Ishikawa (cell line): ENCODE data around the gene GNAI1.

Experiments used
- CEBPB ChIP-seq: IDR thresholded peaks from 2 replicates; pipeline ENCODE4 v1.6.1; 2012
- CREB1 ChIP-seq: IDR thresholded peaks from 2 replicates; pipeline ENCODE4 v1.6.1; 2012; ENCODE audit warnings: low read depth
- EGR1 ChIP-seq: IDR thresholded peaks from 2 replicates; pipeline ENCODE4 v1.6.1; 2012
- EP300 ChIP-seq: IDR thresholded peaks from 2 replicates; pipeline ENCODE4 v1.6.1; 2012; ENCODE audit warnings: borderline replicate concordance
- MAX ChIP-seq: IDR thresholded peaks from 2 replicates; pipeline ENCODE4 v1.6.1; 2012
- NFIC ChIP-seq: IDR thresholded peaks from 2 replicates; pipeline ENCODE4 v1.6.1; 2012
- RAD21 ChIP-seq: IDR thresholded peaks from 2 replicates; pipeline ENCODE4 v1.6.1; 2012; ENCODE audit warnings: low read depth
- TAF1 ChIP-seq: IDR thresholded peaks from 2 replicates; pipeline ENCODE4 v1.6.1; 2012; ENCODE audit warnings: low read depth, mild to moderate bottlenecking
- TCF12 ChIP-seq: IDR thresholded peaks from 2 replicates; pipeline ENCODE4 v1.6.1; 2012; ENCODE audit warnings: low read depth
- TEAD4 ChIP-seq: IDR thresholded peaks from 2 replicates; pipeline ENCODE4 v1.6.1; 2012
- USF1 ChIP-seq: IDR thresholded peaks from 2 replicates; pipeline ENCODE4 v1.6.1; 2012
- YY1 ChIP-seq: IDR thresholded peaks from 2 replicates; pipeline ENCODE4 v1.6.1; 2012; ENCODE audit warnings: low read depth
- ZBTB7A ChIP-seq: IDR thresholded peaks from 2 replicates; pipeline ENCODE4 v1.6.1; 2012; ENCODE audit warnings: low read depth

- TF ChIP-seq EP300 (no peak), TAF1 (no peak), TEAD4 (no peak), YY1 (no peak), USF1 (no peak), NFIC (no peak), CEBPB (no peak), MAX (no peak), TCF12 (no peak), ZBTB7A (no peak), EGR1 (no peak), CREB1 (no peak), RAD21 (no peak)
Measured at GRCh38 chr7:80129785-80130184, 4.8 kb upstream of the GNAI1 start.
